K562 (cell line): ENCODE data around the gene SELPLG. TPM values are rescaled to one million over a fixed set of nuclear protein-coding genes. Genes with fewer than 3 reads are reported as not detected.
A peak's percentile ranks its signal among the peaks of the same experiment; 100 is the strongest.

Experiments used
- ARID3B ChIP-seq: fragments of 250-450 bp; sonication (Bioruptor Pico); IDR thresholded peaks from 2 replicates; pipeline ENCODE4 v1.4.0; 2020; ENCODE audit warnings: borderline replicate concordance
- ATF1 ChIP-seq, 2 experiments: fragments of 450-650 bp in 1 of 2; IDR thresholded peaks; 2 replicates each; pipeline ENCODE4 v1.6.1; 2016; ENCODE audit warnings: missing compliant biosample characterization in 1 of 2, missing genetic modification characterization in 1 of 2
- EGR1 ChIP-seq: fragments of 450-650 bp; conservative IDR thresholded peaks from 2 replicates; pipeline ENCODE4 v1.6.1; 2017; ENCODE audit warnings: mild to moderate bottlenecking
- ID3 ChIP-seq, 2 experiments: fragments of 250-450 bp in 1 of 2; fragments of 450-650 bp in 1 of 2; sonication (Bioruptor Pico) in 1 of 2; IDR thresholded peaks; 2 replicates each; pipeline versions ENCODE4 v1.6.1 to v1.8.0; 2016 to 2021; ENCODE audit warnings: mild to moderate bottlenecking in 2 of 2, moderate library complexity in 2 of 2, missing compliant biosample characterization in 1 of 2, missing genetic modification characterization in 1 of 2
- IRF2 ChIP-seq: sonication (generic); formaldehyde crosslinking; IDR thresholded peaks from 2 replicates; pipeline ENCODE4 v1.8.1; 2022; ENCODE audit warnings: mild to moderate bottlenecking, missing genetic modification reagents
- MAX ChIP-seq: sonication (generic); formaldehyde crosslinking; IDR thresholded peaks from 2 replicates; pipeline ENCODE4 v1.9.0; 2022; ENCODE audit warnings: mild to moderate bottlenecking, missing genetic modification reagents
- MEF2D ChIP-seq: conservative IDR thresholded peaks from 2 replicates; pipeline ENCODE4 v1.6.1; 2016; ENCODE audit warnings: low read depth, missing genetic modification characterization, missing compliant biosample characterization
- MNT ChIP-seq, 2 experiments: fragments of 450-650 bp; conservative IDR thresholded peaks; 2 replicates each; pipeline ENCODE4 v1.6.1; 2017; ENCODE audit warnings: mild to moderate bottlenecking in 2 of 2, moderate library complexity in 2 of 2
- PHB ChIP-seq: fragments of 250-450 bp; sonication (Bioruptor Pico); IDR thresholded peaks from 2 replicates; pipeline ENCODE4 v1.5.0; 2021
- POLR2G ChIP-seq: fragments of 200-400 bp; formaldehyde crosslinking; IDR thresholded peaks from 2 replicates; pipeline ENCODE4 v1.6.1; 2017; ENCODE audit warnings: low read depth, mild to moderate bottlenecking, antibody characterized with exemption, low read length, moderate library complexity
- RHOXF2B ChIP-seq: fragments of 250-450 bp; sonication (Bioruptor Pico); conservative IDR thresholded peaks from 2 replicates; pipeline ENCODE4 v1.5.1; 2021
- SIX5 ChIP-seq, 2 experiments: IDR thresholded peaks; 2 replicates each; pipeline ENCODE4 v1.6.1; 2011; ENCODE audit warnings: low read length in 2 of 2, borderline replicate concordance in 1 of 2, low read depth in 1 of 2, mild to moderate bottlenecking in 1 of 2, moderate library complexity in 1 of 2; ENCODE audit not compliant: insufficient read depth in 1 of 2
- TSC22D4 ChIP-seq: fragments of 450-650 bp; IDR thresholded peaks from 2 replicates; pipeline ENCODE4 v1.6.1; 2016; ENCODE audit warnings: missing genetic modification characterization, missing biosample characterization, control low read depth
- ZBTB2 ChIP-seq: fragments of 450-650 bp; IDR thresholded peaks from 2 replicates; pipeline ENCODE4 v1.6.1; 2016; ENCODE audit warnings: antibody characterized with exemption
- ZNF133 ChIP-seq: fragments of 250-450 bp; sonication (Bioruptor Pico); IDR thresholded peaks from 2 replicates; pipeline ENCODE4 v1.4.0; 2020; ENCODE audit warnings: mild to moderate bottlenecking
- ZNF41 ChIP-seq: fragments of 250-450 bp; sonication (Bioruptor Pico); conservative IDR thresholded peaks from 2 replicates; pipeline ENCODE4 v1.4.0; 2020; ENCODE audit warnings: mild to moderate bottlenecking
- ZNF589 ChIP-seq: fragments of 200-800 bp; sonication (Bioruptor generic); IDR thresholded peaks from 2 replicates; pipeline ENCODE4 v1.6.1; 2016; ENCODE audit warnings: low read depth, missing genetic modification characterization, missing compliant biosample characterization
- ZNF764 ChIP-seq: fragments of 250-450 bp; sonication (Bioruptor Pico); IDR thresholded peaks from 2 replicates; pipeline ENCODE4 v1.4.0; 2020; ENCODE audit warnings: low read depth, mild to moderate bottlenecking, moderate library complexity
- ZNF79 ChIP-seq: fragments of 250-450 bp; sonication (Bioruptor Pico); IDR thresholded peaks from 2 replicates; pipeline ENCODE4 v1.4.0; 2020; ENCODE audit warnings: low read depth, mild to moderate bottlenecking, moderate library complexity
- polyA plus RNA-seq, 8 experiments: library from polyadenylated mRNA; depleted of rRNA in 4 of 8; stranded (reverse) in 5 of 8; unstranded in 3 of 8; fragments of >200 nt; fragmentation: Nextera tagmentation in 2 of 8; fragmentation: Illumina TruSeq in 1 of 8; extraction: Ambion mirVana in 2 of 8; extraction: Trizol in 1 of 8; gene quantifications; 2 replicates each; pipeline versions ENCODE4 v1.2.1 to v1.2.3, GENCODE V29; 2011 to 2014; ENCODE audit warnings: inconsistent platforms in 1 of 8, missing spikeins in 1 of 8
- total RNA-seq, 7 experiments: library from RNA; depleted of rRNA in 6 of 7; stranded (reverse); fragments of >200 nt in 6 of 7; fragmentation: Illumina TruSeq in 2 of 7; extraction: Trizol in 2 of 7; gene quantifications; 2 replicates each; pipeline versions ENCODE4 v1.2.1 to v1.2.3, GENCODE V29; 2011 to 2021; ENCODE audit warnings: low replicate concordance in 1 of 7

The SELPLG gene
- total and polyA plus RNA-seq, 9 of the 15 experiments (the other 6 are each of a cell fraction or from before 2014, with no cell fraction given), result 0.22 to 10.2 (median 1.7) TPM

GRCh38 chr12:108633534-108634248 lies at the start of gene SELPLG (continued):
- TF ChIP-seq ZBTB2 (0 out of 2 replicates have a peak, but pooled peaks have one; percentile 25), MAX (CRISPR knock-in tag) (peak; percentile 84), MEF2D (tag) (peak; percentile 66; the same call in 1 of the 2 replicates), ZNF764 (CRISPR knock-in tag) (0 out of 2 replicates have a peak, but pooled peaks have one; percentile 28), MNT (conservative IDR thresholded peaks at IDR 0.05) (peak; percentile 46 to 50; a peak in 2 of 4 replicates), IRF2 (CRISPR knock-in tag) (no peak), POLR2G (peak; percentile 48), ZNF79 (CRISPR knock-in tag) (0 out of 2 replicates have a peak, but pooled peaks have one; percentile 19), ATF1 (CRISPR knock-in tag; IDR thresholded peaks at IDR 0.05) (no peak), ATF1 (tag; IDR thresholded peaks at IDR 0.05) (0 out of 2 replicates have a peak, but pooled peaks have one; percentile 10), PHB (CRISPR knock-in tag) (0 out of 2 replicates have a peak, but pooled peaks have one; percentile 58), ZNF133 (CRISPR knock-in tag) (no peak), ZNF41 (CRISPR knock-in tag) (peak; percentile 60; the same call in 1 of the 2 replicates), RHOXF2B (CRISPR knock-in tag) (0 out of 2 replicates have a peak, but pooled peaks have one; percentile 25), SIX5 (IDR thresholded peaks at IDR 0.05; ENCODE audit: borderline replicate concordance in 1 of 2, insufficient read depth in 1 of 2, low read depth in 1 of 2, low read length in 2 of 2) (no peak), ZNF589 (0 out of 2 replicates have a peak, but pooled peaks have one; percentile 40), TSC22D4 (tag) (no peak), ID3 (CRISPR knock-in tag; IDR thresholded peaks at IDR 0.05) (no peak), ID3 (tag; IDR thresholded peaks at IDR 0.05) (0 out of 2 replicates have a peak, but pooled peaks have one; percentile 35), ARID3B (0 out of 2 replicates have a peak, but pooled peaks have one; percentile 66), EGR1 (no peak)
